Bone marrow (tissue), 2 donors: ENCODE data around the gene NTN1.
A peak's percentile ranks its signal among the peaks of the same experiment; 100 is the strongest.
"Not testable (repeated sequence)": the region's sequence is repeated elsewhere in the genome, so short reads cannot be mapped to it uniquely, and the experiment has no call there.

Experiments used
- DNase-seq, 2 donors: peaks; one replicate each; lab custom pipeline; 2025; lab: John Stamatoyannopoulos, UW

NTN1 gene

DNA sequence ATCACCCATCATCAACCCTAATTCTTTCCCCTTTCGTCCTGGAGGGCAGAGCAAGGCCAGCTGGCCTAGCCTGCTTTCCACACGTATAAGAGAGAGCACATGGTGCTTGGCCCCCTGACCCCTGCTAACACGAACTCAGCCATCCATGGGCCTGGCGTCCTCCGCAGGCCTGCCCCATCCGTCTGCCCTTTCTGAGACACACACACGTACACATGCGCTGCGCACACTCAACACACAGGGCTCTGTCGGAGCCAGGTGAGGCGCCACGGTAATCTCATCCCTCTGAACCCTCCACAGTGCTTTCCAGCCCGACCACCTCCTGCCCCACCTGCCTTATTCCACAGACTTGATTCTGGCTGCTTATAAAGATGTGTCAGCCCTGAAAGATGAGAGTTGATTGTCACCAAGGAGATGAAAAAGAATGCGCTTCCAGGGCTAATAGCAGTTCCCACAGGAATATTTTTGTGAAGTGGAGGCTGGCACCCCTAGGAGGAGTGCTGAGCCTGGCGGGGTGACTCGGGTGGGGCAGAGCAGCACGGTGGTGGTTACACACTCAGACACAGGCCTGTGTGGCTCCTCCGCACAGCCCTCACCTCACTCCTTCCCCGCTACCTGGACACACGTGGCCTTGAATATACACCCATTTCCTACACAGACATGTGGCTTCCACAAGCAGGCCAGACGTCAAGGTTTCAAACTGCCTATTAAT is 228.1 kb downstream of the NTN1 start:
- no peak for DNase-seq

DNA sequence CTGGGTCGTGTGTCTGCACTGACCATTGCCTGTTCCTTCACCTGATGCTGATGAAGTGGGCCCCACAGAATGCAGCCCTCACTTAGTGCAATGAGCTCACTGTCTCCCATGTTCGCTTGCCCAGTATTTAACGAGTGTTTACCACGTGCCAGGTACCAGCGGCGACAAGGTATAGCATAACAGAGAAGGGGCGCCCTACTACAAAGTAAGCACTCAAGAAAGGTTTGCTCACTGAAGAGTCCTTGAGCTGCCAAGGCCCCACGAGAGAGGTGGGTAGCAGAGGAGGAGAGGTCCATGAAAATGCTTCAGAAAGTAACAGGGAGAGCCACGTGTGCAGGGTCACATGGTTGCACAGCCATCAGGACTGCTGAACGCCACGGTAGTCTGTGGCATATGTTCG is 230.0 kb downstream of the NTN1 start:
- no peak for DNase-seq

DNA sequence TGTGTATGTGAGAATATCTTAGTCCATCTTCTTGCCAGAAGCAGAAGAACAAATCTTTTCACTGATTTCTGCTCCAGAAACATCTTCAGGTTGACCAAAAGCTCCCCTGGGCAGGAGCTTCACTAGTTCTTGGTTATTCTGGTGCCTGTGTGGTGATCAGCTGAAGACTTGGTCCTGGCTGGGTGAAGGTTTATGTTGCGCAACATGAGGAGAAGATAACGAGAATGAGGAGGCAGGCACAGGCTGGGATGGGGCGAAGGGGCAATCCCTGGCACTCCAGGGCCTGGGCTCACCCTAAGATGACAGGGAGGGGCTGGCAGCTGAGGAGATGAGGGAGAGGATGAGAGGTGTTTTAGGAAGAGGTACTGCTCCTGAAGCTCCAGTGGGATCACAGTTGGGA is 232.0 kb downstream of the NTN1 start:
- no peak for DNase-seq

DNA sequence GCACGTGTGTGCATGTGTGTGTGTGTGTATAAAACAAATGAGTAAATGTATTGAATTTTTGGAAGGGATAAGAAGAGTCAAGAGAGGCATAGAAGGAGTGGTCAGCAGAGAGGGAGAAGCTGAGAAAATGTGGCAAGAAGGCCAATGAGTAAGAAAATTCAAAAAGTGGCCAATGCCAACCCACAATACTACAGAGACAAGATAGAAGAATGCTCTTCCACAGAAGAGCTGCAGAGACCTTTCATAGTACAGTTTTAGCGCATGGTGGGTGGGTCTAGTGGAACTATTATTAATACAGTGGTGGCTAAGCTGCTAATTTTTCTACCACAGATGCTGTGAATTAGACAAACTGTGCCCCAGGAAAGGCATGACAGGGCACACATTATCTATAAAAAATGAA is 233.5 kb downstream of the NTN1 start:
- no peak for DNase-seq

DNA sequence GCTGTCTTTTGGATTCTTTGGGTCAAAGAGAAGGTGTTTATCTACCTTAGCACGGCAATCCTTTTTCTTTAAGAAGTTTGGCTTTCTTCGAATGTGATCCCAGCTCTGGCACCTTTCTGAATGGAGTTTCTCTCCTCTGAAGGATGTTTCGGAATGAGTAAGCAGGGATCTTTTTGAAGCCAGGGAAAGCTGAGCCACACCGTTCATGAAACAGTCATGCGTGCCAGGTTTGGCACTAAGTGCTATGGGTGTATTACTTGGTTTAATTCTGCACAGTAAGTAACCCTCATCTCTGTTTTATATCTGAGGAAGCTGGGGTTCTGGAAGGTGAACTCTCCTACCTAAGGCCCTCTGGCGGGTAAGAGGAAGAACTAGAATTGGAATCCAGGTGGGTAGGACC is 234.5 kb downstream of the NTN1 start:
- no peak for DNase-seq

DNA sequence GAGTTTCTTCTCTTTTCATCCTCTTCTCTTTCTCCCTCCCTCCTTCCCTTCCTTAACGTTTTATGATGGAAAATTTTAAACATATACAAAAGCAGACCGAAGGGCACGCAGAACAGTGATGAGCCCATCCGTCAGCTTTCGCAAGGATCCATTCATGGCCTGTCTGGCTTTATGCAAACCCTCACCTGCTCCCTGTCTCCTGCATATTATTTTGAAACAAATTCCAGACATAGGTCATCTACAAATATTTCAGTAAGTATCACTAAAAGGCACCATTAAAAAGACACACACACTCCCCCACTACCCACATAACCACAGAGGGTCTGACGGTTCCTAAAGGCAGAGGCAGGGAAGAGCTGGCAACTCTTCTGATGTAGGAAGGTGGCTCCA is 235.0 kb downstream of the NTN1 start:
- no peak for DNase-seq

DNA sequence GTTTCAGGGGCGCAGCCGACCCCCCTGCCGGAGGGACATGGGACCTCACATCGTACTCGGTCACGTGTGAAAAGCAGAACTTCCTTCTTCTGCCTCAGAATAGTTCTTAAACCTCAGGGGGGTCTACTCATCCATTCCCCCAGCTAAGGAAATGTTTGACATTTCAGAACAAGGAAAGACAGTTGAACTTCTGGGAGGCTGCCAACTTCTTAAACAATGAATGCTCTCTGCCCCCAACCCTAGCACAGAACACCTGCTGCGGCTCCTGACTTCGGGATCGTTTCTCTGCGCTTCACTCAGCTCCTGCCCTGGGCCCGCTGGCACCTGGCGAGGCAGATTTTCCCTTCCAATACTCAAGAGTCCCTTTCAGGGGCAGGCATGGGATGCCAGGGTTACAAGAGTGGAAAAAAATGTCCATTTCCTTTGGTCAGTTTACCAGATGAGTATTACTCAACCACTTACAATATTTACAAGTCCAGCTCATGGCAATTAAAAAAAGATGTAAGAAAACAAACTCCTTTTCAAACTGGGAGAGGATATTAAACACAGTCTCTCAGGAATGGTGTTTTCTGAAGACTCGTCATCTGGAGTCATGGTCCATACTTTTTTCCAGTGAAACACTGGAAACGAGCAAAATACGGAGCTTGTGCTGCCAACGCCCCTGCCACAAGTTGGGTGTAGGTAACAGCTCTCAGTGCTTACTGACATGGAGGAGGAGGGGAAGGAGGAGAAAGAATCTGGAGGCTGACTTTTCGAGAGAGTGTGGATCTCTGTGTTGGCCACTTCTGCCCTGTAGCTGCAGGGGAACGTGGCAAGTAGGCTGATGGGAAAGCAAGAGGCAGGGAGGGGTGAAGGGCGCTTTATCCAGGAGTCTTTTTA is 235.7 kb downstream of the NTN1 start:
- peak in 1 of 2 donors; percentile 94 for DNase-seq

DNA sequence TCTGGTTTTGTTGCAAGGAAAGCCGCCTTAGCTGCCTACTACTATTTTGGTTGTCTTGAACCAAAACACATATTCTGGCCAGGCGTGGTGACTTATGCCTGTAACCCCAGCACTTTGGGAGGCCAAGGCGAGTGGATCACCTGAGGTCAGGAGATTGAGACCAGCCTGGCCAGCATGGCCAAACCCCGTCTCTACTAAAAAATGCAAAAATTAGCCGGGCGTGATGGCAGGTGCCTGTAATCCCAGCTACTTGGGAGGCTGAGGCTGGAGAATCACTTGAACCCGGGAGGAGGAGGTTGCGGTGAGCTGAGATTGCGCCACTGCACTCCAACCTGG is 236.3 kb downstream of the NTN1 start:
- DNase-seq = not testable (repeated sequence)

DNA sequence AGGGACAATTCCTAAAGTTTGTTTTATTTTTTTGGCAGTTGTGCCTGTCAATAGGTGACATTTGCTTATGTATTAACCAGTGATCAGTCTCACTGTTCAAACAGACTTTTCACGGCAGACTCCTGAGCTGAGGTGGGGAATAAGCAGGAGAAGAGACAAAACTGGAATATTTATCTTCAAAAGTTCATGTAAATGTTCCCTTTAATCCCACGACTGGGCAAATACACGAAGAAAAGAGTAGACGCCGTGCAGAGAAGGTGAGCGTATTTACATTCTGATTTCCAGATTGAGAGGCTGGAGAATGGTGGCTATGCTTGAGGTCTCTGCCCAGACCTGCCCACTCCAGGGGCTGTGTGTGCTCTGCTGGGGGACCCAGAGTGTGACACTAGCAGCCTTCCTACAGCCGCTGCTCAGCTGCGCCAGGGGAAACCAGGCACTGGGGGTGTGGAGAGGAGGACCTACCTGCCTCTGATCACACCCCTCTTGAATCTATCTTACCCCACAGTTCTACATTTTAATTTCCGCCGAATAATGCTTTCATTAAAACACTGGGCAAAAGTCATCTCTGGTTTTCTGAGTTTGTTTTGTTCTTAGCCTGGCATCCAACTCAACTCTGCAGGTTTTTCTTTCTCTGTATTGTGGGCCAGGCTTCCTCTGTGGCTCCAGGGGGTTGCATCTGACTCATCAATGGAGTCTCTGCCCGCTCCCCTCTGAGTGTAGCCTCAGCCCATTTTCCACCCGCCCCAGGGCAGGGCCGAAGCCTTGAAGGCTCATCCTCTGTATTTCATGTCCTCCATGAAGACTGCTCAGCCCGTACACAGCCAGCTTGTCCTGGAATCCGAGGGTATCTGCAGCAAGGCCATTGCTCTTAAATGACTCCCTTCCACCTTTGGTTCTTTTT is 237.1 kb downstream of the NTN1 start:
- peak in 1 of 2 donors; percentile 83 for DNase-seq

DNA sequence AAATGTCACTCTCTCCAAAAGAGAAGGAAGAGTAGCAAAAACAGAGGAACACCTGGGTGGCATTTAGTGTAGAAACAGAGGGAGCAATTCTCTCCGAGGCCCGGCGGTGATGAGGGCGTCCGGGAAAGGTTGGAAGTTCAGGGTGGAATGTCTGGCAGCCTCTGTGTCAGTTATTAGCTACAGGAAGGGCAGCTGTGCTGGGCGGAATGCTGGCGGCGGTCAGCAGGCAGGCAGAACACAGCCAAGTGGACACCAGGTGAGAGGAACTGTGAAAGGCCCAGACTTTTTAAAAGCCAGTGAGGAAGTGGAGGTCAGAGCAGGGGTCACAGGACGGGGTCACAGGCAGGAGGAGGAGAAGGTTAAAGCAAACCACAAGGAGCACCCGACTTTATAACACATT is 238.1 kb downstream of the NTN1 start:
- no peak for DNase-seq

DNA sequence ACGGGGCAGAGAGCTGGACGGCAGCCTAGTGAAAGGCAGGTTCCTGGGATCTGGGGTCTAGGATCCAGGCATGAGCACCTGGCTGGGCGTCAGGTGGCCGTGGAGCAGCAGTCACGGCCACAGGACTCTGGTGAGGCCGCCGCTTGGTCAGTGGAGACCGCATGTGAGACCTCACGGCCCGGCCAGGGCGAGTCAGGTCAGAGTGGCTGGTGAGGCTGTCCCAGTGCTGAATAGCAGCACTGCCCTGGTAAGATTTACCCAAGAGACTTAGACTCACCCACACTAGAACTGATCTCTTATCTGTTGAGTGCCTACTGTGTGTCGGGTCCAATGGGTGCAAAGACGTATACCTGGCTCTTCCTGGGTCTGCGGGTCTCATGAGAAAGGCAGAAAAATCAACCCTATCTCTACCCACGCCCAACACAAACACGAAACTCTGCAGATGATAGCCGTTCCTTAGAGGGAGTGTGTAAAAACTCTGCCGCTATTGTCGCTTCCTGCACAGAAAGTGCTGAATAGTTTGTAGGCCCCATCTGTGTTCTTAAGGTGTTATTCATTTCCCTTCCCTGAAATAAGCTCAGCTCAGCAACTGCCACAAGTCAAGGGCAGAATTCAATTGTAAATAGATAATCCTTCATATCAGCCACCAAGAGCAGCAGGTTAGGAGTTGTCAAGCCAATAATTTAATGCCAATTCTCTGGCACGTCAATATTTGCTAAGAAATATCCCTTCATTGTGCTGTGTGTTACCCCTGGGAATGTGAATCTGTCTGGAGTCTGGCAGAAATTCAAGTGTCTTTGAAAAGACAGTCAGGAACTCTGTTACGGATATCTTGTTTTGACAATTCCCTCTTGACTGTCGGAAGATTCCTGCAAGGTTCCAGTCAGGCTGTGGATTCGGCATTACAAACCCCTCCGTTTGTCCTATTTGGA is 240.0 kb downstream of the NTN1 start:
- peak in 1 of 2 donors; percentile 64 for DNase-seq

DNA sequence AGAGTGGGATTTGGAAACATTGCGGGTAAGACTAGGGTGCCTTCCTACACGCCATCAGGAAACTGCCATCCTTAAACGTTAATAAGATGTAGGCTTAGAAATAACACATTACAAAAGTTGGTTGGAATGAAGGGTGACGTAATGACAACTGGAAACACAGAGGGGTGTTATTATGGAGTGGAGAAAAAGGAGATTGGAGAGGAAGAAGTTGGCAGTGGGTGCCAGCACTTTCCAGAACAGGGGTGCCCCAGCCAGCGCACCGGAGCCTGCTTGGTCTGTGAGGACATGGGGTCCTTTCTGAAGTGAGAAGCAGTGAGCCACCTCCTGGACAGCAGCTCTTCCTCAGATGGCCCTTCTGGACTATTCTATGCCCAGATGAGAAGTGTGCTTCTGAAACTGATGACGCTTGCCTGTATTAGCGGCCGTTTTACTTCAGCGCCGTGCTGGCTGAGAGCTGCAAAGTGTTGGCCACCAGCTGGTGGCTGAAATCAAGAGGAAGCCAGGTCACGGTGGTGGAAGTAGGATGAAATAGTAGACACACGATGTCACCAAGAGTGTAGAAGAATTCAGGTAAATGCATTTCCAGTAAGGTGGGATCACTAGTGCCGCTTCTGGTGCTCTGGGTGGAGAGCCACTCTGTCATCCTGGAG is 244.8 kb downstream of the NTN1 start:
- no peak for DNase-seq

DNA sequence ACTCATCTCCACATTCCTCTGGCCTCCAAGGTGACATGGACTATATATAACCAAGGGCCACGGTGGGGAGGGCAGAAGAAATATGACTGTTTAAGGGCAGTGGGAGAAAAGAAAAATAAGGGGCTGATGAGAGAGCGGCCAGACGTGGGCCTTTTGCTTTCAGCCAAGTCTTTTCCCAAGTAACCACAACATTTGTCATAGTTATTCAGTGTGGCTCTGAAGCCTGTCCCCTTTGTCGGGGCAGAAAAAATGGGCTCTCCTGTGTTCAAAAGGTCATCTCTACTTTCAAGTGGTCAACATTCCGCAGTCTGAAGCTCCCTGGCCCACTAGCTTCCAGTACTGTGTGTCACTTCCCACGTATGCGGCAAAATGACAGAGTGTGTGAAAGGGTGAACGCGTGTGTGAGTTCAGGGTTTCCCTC is 245.4 kb downstream of the NTN1 start:
- no peak for DNase-seq

DNA sequence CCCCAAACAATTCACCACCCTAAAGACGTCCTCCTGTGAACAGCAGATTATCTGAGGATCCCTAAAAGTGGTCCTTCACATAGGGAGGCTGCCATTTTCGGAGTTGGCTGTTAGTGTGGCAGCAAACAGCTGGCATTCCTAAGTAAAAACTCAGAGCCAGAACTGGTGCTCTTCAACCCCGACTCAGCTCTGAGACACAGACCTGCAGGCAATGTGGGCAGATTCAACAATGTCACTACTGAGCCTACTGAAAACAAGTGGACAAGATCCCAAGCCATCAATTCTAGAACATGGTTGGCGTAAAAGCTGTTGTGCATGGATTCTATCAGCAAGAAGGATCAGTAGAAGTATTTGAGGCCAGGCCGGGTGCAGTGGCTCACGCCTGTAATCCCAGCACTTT is 247.2 kb downstream of the NTN1 start:
- no peak for DNase-seq

DNA sequence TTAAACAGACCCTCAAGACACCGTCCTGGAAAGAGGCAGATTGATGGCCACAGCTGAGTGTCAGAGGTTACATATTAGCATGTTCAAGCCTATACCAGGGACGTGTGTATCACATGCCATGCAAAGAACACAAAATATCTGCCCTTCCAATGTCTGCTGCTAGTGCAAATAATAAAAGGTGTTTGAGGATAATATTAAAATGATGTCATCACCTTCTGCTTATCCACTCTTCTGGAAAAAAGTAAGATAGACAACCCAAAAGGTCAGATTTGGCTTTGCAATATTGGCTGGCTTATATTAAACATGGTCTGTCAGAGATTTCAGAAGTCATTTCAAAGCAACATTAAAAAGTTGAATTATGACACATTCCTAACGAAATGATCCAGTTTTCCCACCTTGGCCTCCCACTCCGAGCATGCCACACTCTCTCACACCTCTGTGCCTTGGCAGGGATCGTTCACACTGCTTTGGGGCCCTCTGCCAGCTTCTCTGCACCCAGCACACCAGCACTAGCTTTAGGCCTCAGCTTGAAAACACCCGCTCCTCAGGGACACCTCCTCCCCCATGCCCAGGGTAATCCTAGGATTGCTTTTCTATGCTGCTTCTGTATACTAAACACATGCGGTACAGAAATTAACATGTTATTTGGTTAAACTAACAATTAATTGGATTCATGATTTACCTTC is 248.2 kb downstream of the NTN1 start:
- DNase-seq = no peak

DNA sequence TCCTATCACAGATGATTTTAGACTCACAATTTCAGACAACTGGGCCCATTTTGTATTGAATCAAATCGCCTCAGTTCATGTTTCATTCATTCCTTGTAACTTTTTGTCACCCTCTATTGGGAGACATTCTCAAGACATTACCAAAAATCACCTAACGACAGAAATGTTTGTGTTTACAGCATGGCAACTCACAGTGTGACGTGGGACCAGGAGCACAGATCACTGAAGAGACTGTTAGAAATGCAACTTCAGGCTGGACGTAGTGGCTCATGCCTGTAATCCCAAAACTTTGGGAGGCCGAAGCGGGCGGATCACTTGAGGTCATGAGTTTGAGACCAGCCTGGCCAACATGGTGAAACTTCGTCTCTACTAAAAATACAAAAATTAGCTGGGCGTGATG is 249.6 kb downstream of the NTN1 start:
- no peak for DNase-seq

DNA sequence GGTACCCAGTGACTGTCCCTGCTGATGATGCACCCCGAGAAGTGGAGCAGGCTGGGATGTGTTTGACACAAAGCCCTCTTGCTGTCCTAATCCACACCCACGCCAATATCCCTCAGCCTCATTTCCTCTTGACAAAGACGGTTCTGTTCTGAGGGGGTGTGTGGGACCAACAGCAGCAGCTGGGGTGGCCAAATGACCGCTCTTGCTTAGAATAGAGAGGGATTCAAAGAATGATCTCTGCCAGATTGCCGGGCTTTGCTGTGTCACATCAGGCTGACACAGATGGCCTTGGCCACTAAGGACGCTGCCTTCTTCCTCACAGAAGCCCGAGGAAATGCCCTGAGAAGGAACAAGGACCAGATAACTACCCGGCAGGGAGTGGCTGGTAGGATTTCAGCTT is 250.7 kb downstream of the NTN1 start:
- no peak for DNase-seq

DNA sequence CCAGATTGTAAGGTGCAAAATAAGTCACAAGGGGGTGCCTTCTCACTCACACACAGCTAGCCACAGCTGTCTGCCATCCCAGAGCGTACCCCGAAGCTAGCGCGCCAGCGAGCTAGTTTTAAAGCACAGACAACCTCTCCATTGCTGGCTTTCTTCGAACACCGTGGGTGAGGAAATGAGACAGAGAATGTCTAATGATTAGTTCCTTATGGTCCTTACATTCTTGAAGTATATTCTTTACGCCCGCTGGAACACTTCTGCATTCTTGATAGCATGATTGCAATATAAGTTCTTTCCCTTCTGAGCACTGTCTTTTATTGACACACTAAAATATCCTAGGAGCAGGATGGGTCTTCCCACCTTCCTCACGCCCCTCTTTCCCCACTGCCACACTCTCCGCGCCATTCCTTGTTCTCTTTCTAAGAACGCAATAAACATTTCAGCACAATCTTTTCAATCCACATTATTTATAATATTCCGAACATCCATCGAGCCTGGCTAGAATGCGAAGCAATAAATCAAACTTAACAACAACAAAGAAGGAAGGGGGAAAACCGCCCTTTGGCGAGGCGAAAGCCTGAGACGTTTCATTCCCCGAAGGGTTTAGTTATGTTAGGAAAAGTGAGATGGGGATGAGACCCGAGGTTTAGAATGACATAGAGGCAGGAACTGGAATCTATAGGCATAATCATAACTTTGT is 251.3 kb downstream of the NTN1 start:
- no peak for DNase-seq
